Adrenal gland (tissue), 5 donors: Measurements from ENCODE around the gene CWF19L2.

ENCODE experiments used
- POLR2A ChIP-seq, 2 donors: fragments of 450-650 bp; IDR thresholded peaks; one replicate each; pipeline ENCODE4 v1.6.1; 2017; ENCODE audit warnings: antibody characterized with exemption in 2 of 2, mild to moderate bottlenecking in 2 of 2, moderate library complexity in 1 of 2
- TF ChIP-seq, protein P1 (sequence below), 6 experiments: fragments of 450-650 bp in 4 of 6; fragments of 200-600 bp in 2 of 6; sonication (generic) in 1 of 6; IDR thresholded peaks; 1 replicate in 5 of 6; 2 replicates in 1 of 6; pipeline versions ENCODE4 v1.5.1 to v1.8.0; 2016 to 2021; ENCODE audit warnings: antibody characterized with exemption in 6 of 6, mild to moderate bottlenecking in 2 of 6, moderate library complexity in 1 of 6
- donor health status: DM: no; HTN: no; CAD: no.

DNA sequence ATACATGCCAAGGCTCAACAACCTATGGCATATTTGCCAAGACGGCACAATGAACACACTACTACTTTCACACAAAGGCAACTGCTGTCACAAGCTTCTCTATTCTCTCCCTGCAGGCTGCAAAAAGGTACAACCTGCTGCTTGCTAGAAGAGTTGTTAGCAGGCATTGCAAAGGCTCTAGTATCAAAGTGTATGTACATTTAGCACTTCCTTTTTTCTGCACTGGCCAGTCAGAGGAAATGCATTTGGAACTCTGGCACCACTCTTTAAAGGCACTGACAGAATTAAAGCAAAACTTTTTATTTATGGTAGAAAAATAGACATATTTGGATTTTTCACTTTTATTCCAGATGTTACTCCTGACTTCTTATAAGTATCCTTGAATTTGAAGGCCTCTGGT lies 125.9 kb downstream of the CWF19L2 start:
- TF ChIP-seq POLR2A (IDR thresholded peaks at IDR 0.05), result no peak
- TF ChIP-seq, protein P1, sequence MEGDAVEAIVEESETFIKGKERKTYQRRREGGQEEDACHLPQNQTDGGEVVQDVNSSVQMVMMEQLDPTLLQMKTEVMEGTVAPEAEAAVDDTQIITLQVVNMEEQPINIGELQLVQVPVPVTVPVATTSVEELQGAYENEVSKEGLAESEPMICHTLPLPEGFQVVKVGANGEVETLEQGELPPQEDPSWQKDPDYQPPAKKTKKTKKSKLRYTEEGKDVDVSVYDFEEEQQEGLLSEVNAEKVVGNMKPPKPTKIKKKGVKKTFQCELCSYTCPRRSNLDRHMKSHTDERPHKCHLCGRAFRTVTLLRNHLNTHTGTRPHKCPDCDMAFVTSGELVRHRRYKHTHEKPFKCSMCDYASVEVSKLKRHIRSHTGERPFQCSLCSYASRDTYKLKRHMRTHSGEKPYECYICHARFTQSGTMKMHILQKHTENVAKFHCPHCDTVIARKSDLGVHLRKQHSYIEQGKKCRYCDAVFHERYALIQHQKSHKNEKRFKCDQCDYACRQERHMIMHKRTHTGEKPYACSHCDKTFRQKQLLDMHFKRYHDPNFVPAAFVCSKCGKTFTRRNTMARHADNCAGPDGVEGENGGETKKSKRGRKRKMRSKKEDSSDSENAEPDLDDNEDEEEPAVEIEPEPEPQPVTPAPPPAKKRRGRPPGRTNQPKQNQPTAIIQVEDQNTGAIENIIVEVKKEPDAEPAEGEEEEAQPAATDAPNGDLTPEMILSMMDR (IDR thresholded peaks at IDR 0.05), result no peak
